ENCODE data around the gene NKAIN4.

Gene NKAIN4

DNA sequence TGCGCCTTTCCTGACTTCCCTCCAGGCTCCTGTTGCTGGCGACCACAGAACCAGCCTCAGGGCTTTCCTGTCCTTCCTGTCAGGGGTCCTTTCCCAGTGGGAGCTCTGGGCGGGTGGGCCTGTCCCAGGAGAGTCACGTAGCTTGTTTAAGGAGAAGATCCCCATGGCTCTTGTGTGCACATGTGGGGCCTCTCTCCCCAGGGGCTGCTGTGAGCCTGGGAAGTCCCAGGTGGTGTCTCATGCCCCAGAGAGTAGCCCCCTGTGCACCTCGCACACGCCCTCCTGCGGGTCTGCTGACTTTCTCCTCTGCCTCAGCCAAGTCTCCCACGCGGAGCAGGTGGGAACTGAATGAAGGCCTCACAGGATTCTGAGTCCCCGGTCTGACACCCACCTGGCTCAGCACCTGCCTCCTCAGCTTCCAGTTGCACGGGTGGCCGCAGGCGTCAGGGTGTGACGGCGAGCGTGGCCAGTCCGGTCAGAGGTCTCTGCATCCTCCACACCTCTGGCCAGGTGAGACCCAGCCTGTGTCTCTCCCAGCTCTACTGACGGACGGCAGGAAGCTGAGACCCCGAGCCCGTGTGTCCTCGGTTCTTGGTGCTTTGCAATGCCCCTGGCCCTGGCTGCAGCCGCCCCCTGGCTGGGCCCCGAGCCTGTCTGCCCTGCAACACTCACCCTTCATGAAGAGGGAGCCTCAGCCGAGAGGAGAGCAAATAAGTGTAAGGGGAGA is 5.6 kb upstream of the NKAIN4 start:
- TF ChIP-seq, protein P1, sequence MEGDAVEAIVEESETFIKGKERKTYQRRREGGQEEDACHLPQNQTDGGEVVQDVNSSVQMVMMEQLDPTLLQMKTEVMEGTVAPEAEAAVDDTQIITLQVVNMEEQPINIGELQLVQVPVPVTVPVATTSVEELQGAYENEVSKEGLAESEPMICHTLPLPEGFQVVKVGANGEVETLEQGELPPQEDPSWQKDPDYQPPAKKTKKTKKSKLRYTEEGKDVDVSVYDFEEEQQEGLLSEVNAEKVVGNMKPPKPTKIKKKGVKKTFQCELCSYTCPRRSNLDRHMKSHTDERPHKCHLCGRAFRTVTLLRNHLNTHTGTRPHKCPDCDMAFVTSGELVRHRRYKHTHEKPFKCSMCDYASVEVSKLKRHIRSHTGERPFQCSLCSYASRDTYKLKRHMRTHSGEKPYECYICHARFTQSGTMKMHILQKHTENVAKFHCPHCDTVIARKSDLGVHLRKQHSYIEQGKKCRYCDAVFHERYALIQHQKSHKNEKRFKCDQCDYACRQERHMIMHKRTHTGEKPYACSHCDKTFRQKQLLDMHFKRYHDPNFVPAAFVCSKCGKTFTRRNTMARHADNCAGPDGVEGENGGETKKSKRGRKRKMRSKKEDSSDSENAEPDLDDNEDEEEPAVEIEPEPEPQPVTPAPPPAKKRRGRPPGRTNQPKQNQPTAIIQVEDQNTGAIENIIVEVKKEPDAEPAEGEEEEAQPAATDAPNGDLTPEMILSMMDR (conservative IDR thresholded peaks at IDR 0.05): no peak
- no peak overlapping the region for H3K27ac ChIP-seq

DNA sequence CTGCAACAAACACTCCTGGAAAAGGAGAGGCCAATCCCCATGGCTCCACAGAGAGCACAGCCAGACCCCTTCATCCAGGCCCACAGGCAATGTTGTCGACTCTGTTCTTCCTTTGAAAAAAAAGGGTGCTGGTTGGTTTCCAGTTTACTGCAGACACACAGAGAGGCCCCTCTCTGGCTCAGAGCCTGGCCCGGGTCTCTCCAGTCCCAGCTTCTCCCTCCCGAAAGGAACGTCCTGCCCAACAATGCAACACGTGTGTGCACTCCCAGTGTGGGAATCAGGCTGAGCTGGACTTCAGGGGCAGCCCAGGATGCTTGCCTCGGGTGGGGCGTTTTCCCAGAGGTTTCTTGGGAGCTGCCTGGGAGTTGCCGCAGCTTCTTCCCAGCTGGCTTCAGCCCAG is 4.5 kb upstream of the NKAIN4 start:
- H3K27ac ChIP-seq: no peak overlapping the region
- TF ChIP-seq, protein P1 (conservative IDR thresholded peaks at IDR 0.05): no peak

- no peak overlapping the region for H3K27ac ChIP-seq
- TF ChIP-seq, protein P1 (conservative IDR thresholded peaks at IDR 0.05): no peak
These were observed 3.4 kb upstream of the NKAIN4 start for GRCh38 chr20:63257629-63258028.

GRCh38 chr20:63256954-63257353 is 2.7 kb upstream of the NKAIN4 start:
- no peak overlapping the region for H3K27ac ChIP-seq

GRCh38 chr20:63255931-63256704 is 1.9 kb upstream of the NKAIN4 start:
- TF ChIP-seq, protein P1 (conservative IDR thresholded peaks at IDR 0.05): no peak
- no peak overlapping the region for H3K27ac ChIP-seq

More at GRCh38 chr20:63256954-63257353, 2.7 kb upstream of the NKAIN4 start:
- TF ChIP-seq, protein P1 (conservative IDR thresholded peaks at IDR 0.05): no peak

GRCh38 chr20:63254606-63255384 is 532 bp upstream of the NKAIN4 start:
- TF ChIP-seq, protein P1 (conservative IDR thresholded peaks at IDR 0.05): no peak
- no peak overlapping the region for H3K27ac ChIP-seq

All from VCaP (cell line).